GM23338 (cell line): ENCODE data around the gene CIAPIN1.

Source experiments
- CREB1 ChIP-seq: fragments of 250-450 bp; sonication (Bioruptor Pico); IDR thresholded peaks from 2 replicates; pipeline ENCODE4 v1.5.0; 2020; ENCODE audit warnings: low read depth, mild to moderate bottlenecking, moderate library complexity
- CTCF ChIP-seq, 2 experiments: fragments of 200-600 bp in 1 of 2; sonication (generic) in 1 of 2; conservative IDR thresholded peaks; 2 replicates each; pipeline versions ENCODE4 v1.5.1 to v1.6.1; 2016 to 2017; ENCODE audit warnings: antibody characterized with exemption in 2 of 2, low read depth in 2 of 2, mild to moderate bottlenecking in 2 of 2, moderate library complexity in 1 of 2
- ETS1 ChIP-seq: IDR thresholded peaks from 2 replicates; pipeline ENCODE4 v1.6.1; 2016; ENCODE audit warnings: antibody characterized with exemption
- EZH2 ChIP-seq: fragments of 200-600 bp; sonication (generic); IDR thresholded peaks from one replicate; pipeline ENCODE4 v1.8.0; 2017; ENCODE audit warnings: antibody characterized with exemption, mild to moderate bottlenecking, low read depth; ENCODE audit not compliant: unreplicated experiment
- EZH2phosphoT487 ChIP-seq: fragments of 200-600 bp; sonication (generic); IDR thresholded peaks from one replicate; pipeline ENCODE4 v1.8.1; 2018; ENCODE audit warnings: antibody characterized with exemption; ENCODE audit not compliant: unreplicated experiment
- JUNB ChIP-seq: IDR thresholded peaks from one replicate; pipeline ENCODE4 v1.6.1; 2016; ENCODE audit warnings: antibody characterized with exemption; ENCODE audit not compliant: unreplicated experiment
- POLR2AphosphoS5 ChIP-seq: IDR thresholded peaks from 2 replicates; pipeline ENCODE4 v1.6.1; 2016; ENCODE audit warnings: antibody characterized with exemption, low read depth
- STAT1 ChIP-seq: IDR thresholded peaks from one replicate; pipeline ENCODE4 v1.6.1; 2016; ENCODE audit warnings: antibody characterized with exemption; ENCODE audit not compliant: unreplicated experiment
- TF ChIP-seq, protein P1 (sequence below): IDR thresholded peaks from one replicate; pipeline ENCODE4 v1.6.1; 2018; ENCODE audit warnings: antibody characterized with exemption; ENCODE audit not compliant: unreplicated experiment

DNA sequence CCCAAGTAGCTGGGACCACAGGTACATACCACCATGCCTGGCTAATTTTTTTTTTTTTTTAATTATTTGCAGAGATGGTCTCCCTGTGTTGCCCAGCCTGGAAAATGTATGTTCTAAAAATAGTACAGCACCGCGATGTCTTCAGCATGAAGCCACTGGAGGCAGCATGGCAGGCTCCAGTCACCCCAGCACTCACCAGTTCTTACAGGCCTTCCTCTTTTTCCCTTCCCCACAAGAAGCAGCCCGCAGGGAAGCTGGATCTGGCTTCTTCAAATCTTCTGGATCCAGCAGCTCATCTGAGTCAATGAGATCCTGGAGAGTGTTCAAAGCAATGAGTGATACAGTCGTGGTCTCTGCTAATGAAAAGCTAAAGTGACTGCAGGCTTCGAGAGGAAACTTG lies 16.2 kb downstream of the CIAPIN1 start:
- TF ChIP-seq CTCF (conservative IDR thresholded peaks at IDR 0.05; ENCODE audit: low read depth in 2 of 2) (no peak), EZH2 (no peak), EZH2phosphoT487 (no peak), POLR2AphosphoS5 (no peak), STAT1 (no peak), CREB1 (CRISPR knock-in tag) (no peak), JUNB (no peak), ETS1 (no peak)
- TF ChIP-seq, protein P1, sequence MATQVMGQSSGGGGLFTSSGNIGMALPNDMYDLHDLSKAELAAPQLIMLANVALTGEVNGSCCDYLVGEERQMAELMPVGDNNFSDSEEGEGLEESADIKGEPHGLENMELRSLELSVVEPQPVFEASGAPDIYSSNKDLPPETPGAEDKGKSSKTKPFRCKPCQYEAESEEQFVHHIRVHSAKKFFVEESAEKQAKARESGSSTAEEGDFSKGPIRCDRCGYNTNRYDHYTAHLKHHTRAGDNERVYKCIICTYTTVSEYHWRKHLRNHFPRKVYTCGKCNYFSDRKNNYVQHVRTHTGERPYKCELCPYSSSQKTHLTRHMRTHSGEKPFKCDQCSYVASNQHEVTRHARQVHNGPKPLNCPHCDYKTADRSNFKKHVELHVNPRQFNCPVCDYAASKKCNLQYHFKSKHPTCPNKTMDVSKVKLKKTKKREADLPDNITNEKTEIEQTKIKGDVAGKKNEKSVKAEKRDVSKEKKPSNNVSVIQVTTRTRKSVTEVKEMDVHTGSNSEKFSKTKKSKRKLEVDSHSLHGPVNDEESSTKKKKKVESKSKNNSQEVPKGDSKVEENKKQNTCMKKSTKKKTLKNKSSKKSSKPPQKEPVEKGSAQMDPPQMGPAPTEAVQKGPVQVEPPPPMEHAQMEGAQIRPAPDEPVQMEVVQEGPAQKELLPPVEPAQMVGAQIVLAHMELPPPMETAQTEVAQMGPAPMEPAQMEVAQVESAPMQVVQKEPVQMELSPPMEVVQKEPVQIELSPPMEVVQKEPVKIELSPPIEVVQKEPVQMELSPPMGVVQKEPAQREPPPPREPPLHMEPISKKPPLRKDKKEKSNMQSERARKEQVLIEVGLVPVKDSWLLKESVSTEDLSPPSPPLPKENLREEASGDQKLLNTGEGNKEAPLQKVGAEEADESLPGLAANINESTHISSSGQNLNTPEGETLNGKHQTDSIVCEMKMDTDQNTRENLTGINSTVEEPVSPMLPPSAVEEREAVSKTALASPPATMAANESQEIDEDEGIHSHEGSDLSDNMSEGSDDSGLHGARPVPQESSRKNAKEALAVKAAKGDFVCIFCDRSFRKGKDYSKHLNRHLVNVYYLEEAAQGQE, result no peak
